GM12878 (cell line): ENCODE results near the gene CTNS.

Experiments used
- CHD2 ChIP-seq: IDR thresholded peaks from 2 replicates; pipeline ENCODE4 v1.6.1; 2011; ENCODE audit warnings: low read depth, low read length, improper control_type of control experiment, borderline replicate concordance
- CTCF ChIP-seq, 3 experiments: IDR thresholded peaks in 2 of 3; conservative IDR thresholded peaks in 1 of 3; 2 replicates each; pipeline ENCODE4 v1.5.1; 2011; ENCODE audit warnings: low read depth in 3 of 3, low read length in 3 of 3, mild to moderate bottlenecking in 3 of 3, control low read depth in 2 of 3, moderate library complexity in 2 of 3, inconsistent platforms in 1 of 3, mixed read lengths in 1 of 3; ENCODE audit not compliant: control insufficient read depth in 2 of 3, insufficient read depth in 1 of 3; ENCODE audit errors: extremely low read depth in 1 of 3
- E4F1 ChIP-seq: fragments of 450-650 bp; IDR thresholded peaks from 2 replicates; pipeline ENCODE4 v1.6.1; 2018; ENCODE audit warnings: borderline replicate concordance, mild to moderate bottlenecking; ENCODE audit not compliant: partially characterized antibody
- ETV6 ChIP-seq, 2 experiments: fragments of 450-650 bp in 1 of 2; IDR thresholded peaks in 1 of 2; conservative IDR thresholded peaks in 1 of 2; 2 replicates each; pipeline ENCODE4 v1.6.1; 2014; ENCODE audit warnings: antibody characterized with exemption in 1 of 2, borderline replicate concordance in 1 of 2, low read depth in 1 of 2, mild to moderate bottlenecking in 1 of 2, moderate library complexity in 1 of 2
- IRF3 ChIP-seq: fragments of 450-650 bp; IDR thresholded peaks from 2 replicates; pipeline ENCODE4 v1.6.1; 2014; ENCODE audit warnings: mild to moderate bottlenecking
- MTA2 ChIP-seq: fragments of 450-650 bp; IDR thresholded peaks from 2 replicates; pipeline ENCODE4 v1.6.1; 2016; ENCODE audit warnings: low read depth, mild to moderate bottlenecking, moderate library complexity
- POLR2A ChIP-seq: IDR thresholded peaks from 2 replicates; pipeline ENCODE4 v1.6.1; 2011; ENCODE audit warnings: low read depth, mild to moderate bottlenecking, low read length
- REST ChIP-seq: IDR thresholded peaks from 2 replicates; pipeline ENCODE4 v1.6.1; 2012; ENCODE audit warnings: mild to moderate bottlenecking, low read depth, low read length
- SPI1 ChIP-seq: IDR thresholded peaks from 2 replicates; pipeline ENCODE4 v1.6.1; 2011; ENCODE audit warnings: low read depth, mild to moderate bottlenecking, low read length, moderate library complexity, borderline replicate concordance; ENCODE audit not compliant: insufficient read depth

GRCh38 chr17:3647251-3647650 lies 10.7 kb downstream of the CTNS start:
- no peak for TF ChIP-seq E4F1
- TF ChIP-seq CTCF (IDR thresholded peaks at IDR 0.05 in 2 of 3, conservative IDR thresholded peaks at IDR 0.05 in 1 of 3; ENCODE audit: control insufficient read depth in 2 of 3, extremely low read depth in 1 of 3, insufficient read depth in 1 of 3, low read depth in 3 of 3, low read length in 3 of 3): no peak
- no peak for TF ChIP-seq SPI1
- no peak for TF ChIP-seq POLR2A
- TF ChIP-seq MTA2: no peak
- no peak for TF ChIP-seq REST
- TF ChIP-seq ETV6 (conservative IDR thresholded peaks at IDR 0.05 in 1 of 2, IDR thresholded peaks at IDR 0.05 in 1 of 2; ENCODE audit: borderline replicate concordance in 1 of 2, low read depth in 1 of 2): no peak
- TF ChIP-seq CHD2: no peak
- TF ChIP-seq IRF3: no peak
